Measurements from ENCODE around the gene FKBP1A. TPM values are rescaled to one million over a fixed set of nuclear protein-coding genes. Genes with fewer than 3 reads are reported as not detected.

FKBP1A gene
- total RNA-seq, 2 experiments from 2014 or later, result 259 to 282 TPM

DNA sequence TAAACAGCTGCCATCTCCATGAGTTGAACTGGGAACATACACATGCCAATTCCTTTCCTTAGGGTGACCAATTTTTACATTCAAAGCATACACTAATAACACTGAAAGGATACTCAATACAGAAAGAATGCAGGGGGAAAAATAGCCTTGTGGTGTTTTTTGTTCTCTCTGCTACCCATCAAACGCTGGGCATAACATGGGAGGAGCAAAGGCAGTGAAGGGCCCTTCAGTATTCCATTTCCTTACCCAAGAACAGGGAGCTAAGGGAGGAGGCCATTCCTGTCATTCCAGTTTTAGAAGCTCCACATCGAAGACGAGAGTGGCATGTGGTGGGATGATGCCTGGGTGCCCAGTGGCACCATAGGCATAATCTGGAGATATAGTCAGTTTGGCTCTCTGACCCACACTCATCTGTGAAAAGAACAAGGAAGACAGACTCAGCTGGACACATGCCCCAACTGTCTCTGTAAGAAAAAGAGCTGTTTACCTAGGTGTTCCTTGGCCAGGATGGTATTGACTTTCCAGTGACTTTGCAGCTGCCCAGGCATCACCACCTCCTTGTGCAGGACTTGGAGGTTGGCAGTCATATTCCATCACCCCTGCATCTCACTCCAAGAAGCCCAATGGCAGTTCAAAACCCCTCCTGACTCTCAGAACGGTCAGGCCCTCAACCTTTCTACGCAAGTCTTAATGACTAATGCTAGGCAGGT, 20.9 kb downstream of the FKBP1A start:
- Mint-ChIP-seq H3K9me3 (no peaks in the 10 kb centered on the region), H3K27ac (peak overlapping the region; percentile 62), H3K4me1 (ENCODE audit: low read depth) (peaks cover 60% of the 10 kb centered on the region), H3K27me3 (no peaks in the 10 kb centered on the region), H3K4me3 (no peak overlapping the region), H3K36me3 (ENCODE audit: low read depth) (peaks cover 68% of the 10 kb centered on the region)
- ChIA-PET CTCF (interaction anchor here (0.6 to 1.0 kb wide), 3 partner anchors 14 to 20 kb away, joined by 3 read pairs; no protein-coding TSS in a partner anchor), POLR2A (interaction anchor here (0.8 to 2.2 kb wide), 5 partner anchors 8 to 18 kb away, joined by 3 to 8 read pairs (median 4); no protein-coding TSS in a partner anchor)
- no peak for DNase-seq
- intact Hi-C loops (cut with micrococcal nuclease), result no loop called here
- TF ChIP-seq, protein P1, sequence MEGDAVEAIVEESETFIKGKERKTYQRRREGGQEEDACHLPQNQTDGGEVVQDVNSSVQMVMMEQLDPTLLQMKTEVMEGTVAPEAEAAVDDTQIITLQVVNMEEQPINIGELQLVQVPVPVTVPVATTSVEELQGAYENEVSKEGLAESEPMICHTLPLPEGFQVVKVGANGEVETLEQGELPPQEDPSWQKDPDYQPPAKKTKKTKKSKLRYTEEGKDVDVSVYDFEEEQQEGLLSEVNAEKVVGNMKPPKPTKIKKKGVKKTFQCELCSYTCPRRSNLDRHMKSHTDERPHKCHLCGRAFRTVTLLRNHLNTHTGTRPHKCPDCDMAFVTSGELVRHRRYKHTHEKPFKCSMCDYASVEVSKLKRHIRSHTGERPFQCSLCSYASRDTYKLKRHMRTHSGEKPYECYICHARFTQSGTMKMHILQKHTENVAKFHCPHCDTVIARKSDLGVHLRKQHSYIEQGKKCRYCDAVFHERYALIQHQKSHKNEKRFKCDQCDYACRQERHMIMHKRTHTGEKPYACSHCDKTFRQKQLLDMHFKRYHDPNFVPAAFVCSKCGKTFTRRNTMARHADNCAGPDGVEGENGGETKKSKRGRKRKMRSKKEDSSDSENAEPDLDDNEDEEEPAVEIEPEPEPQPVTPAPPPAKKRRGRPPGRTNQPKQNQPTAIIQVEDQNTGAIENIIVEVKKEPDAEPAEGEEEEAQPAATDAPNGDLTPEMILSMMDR (IDR thresholded peaks at IDR 0.05), result no peak
- no peak for ATAC-seq

DNA sequence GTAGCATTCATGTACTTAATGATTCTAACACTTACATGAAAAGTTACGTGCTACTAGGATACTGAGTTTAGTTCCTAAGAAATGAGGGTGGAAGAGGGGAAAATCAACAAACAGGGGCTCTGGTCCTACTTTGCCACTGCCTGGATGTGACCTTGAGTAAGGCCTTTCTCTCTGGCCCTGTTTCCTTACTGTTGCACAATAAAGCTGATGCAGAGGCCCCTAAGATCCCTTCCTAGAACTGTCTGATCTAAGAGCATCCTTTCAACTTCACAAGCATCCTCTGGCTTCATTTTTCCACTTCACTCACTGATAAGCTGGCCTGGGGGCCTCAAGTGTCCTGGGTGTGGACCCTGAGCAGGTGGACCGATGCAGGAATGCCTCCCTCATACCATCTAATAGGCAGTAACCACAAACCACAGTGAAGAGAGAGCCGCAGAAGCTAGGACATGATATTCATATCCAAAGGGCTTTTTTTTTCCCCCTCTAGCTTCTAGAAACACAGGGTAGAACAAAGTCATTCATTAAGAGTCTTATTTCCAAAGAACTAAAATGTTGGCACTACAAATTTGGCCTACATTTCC, 21.6 kb downstream of the FKBP1A start:
- Mint-ChIP-seq H3K27ac (peak overlapping the region; percentile 70), H3K9me3 (no peaks in the 10 kb centered on the region), H3K27me3 (no peaks in the 10 kb centered on the region), H3K4me3 (no peak overlapping the region), H3K36me3 (ENCODE audit: low read depth) (peaks cover 69% of the 10 kb centered on the region), H3K4me1 (ENCODE audit: low read depth) (peaks cover 55% of the 10 kb centered on the region)
- intact Hi-C loops (cut with micrococcal nuclease), result no loop called here
- TF ChIP-seq, protein P1 (IDR thresholded peaks at IDR 0.05), result no peak
- no peak for ATAC-seq
- DNase-seq, result no peak
- POLR2A ChIA-PET, result interaction anchor here (0.8 to 2.2 kb wide), 4 partner anchors 8 to 19 kb away, joined by 3 to 8 read pairs (median 4); no protein-coding TSS in a partner anchor
- CTCF ChIA-PET, result interaction anchor here (0.6 to 1.0 kb wide), 4 partner anchors 11 to 20 kb away, joined by 3 read pairs; no protein-coding TSS in a partner anchor

DNA sequence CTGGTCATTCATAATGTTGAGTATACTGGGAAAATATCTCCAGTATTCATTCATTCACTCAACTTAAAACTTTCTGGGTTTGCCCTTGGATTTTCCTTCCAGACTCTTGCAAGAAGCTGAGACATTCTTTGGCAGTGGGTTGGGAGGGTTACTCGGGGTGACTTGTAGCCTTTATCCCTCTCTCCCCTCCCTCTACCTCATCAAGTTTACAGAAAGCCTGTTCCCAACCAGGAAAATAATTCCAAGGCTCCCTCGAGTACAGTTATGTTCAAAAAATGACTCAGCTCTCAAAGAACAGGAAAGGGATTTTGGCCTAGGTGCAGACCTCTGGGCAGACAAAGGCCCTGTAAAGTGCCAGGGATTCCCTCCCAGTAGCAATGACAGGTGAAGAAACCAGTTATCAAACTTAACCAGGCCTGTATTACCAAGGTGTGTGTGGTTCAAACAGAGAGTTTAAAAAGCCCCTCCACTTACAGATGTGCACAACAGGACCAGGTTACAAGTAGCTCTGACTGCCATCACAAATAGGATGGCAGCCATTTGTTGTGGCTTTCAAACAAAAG, 22.2 kb downstream of the FKBP1A start:
- ChIA-PET CTCF (interaction anchor here (1.0 kb wide), 1 partner anchor 10 kb away, joined by 3 read pairs; no protein-coding TSS in a partner anchor), POLR2A (interaction anchor here (0.8 to 2.2 kb wide), 4 partner anchors 9 to 42 kb away, joined by 3 to 8 read pairs (median 4); partner anchors contain the start of gene SDCBP2)
- H3K4me1 Mint-ChIP-seq (ENCODE audit: low read depth), result peaks cover 48% of the 10 kb centered on the region
- no peak overlapping the region for H3K4me3 Mint-ChIP-seq
- no peaks in the 10 kb centered on the region for H3K27me3 Mint-ChIP-seq
- intact Hi-C loops (cut with micrococcal nuclease), result no loop called here
- ATAC-seq, result no peak
- peak overlapping the region; percentile 70 for H3K27ac Mint-ChIP-seq
- peaks cover 72% of the 10 kb centered on the region for H3K36me3 Mint-ChIP-seq (ENCODE audit: low read depth)
- TF ChIP-seq, protein P1 (IDR thresholded peaks at IDR 0.05), result no peak
- no peaks in the 10 kb centered on the region for H3K9me3 Mint-ChIP-seq
- no peak for DNase-seq

DNA sequence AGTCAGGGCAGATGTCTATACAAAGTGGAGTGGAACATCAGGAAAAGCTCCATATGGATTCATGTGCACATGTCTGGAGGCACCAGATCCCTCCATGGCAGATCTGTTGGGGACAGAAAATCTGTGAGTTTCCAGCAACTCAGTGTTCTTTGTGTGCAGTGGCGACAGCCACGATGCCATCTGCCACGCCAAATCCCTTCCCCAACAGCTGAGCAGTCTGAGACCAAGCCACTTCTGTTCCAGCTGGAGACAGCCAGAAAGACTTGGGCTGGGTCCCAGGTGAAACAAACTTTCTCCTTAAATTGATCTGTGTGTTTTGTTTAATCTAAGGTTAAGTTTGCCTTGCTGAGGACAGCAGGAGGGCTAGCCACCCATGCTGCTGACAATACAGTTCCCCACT, 22.9 kb downstream of the FKBP1A start:
- Mint-ChIP-seq H3K4me1 (ENCODE audit: low read depth) (peaks cover 51% of the 10 kb centered on the region), H3K27ac (peak overlapping the region; percentile 5), H3K9me3 (no peaks in the 10 kb centered on the region), H3K4me3 (no peak overlapping the region), H3K27me3 (no peaks in the 10 kb centered on the region), H3K36me3 (ENCODE audit: low read depth) (peaks cover 73% of the 10 kb centered on the region)
- ATAC-seq, result no peak
- no peak for DNase-seq
- ChIA-PET CTCF (no interaction called here), POLR2A (interaction anchor here (0.8 to 2.2 kb wide), 2 partner anchors 12 to 42 kb away, joined by 3 to 8 read pairs; partner anchors contain the start of gene SDCBP2)
- TF ChIP-seq, protein P1 (IDR thresholded peaks at IDR 0.05), result no peak
- intact Hi-C loops (cut with micrococcal nuclease), result no loop called here

Measured in activated CD8-positive, alpha-beta T cell treated with anti-CD3 and anti-CD28 coated beads for 36 hours (primary cell).